Psoas muscle (tissue), 8 donors: ENCODE data around the gene BICDL1. TPM values are rescaled to one million over a fixed set of nuclear protein-coding genes. Genes with fewer than 3 reads are reported as not detected.

ENCODE experiments used
- ATAC-seq, 4 donors: fragments of 200-7000 bp; cut with Tn5 transposase; one replicate each; pipeline ENCODE4 v1.9.1; 2020; ENCODE audit warnings: moderate library complexity in 3 of 4, mild to moderate bottlenecking in 2 of 4
- DNase-seq, 2 donors: peaks; one replicate each; pipeline ENCODE4 v3.0.0-alpha.2; 2020
- H3K27ac ChIP-seq: fragments of 200-600 bp; one replicate; pipeline ENCODE4 v1.8.0; 2022
- H3K27me3 ChIP-seq, 3 donors: fragments of 200-600 bp in 1 of 3; one replicate each; pipeline versions ENCODE4 v1.6.1 to v1.8.0; 2013 to 2022; ENCODE audit warnings: low read length in 2 of 3, mild to moderate bottlenecking in 2 of 3, moderate library complexity in 1 of 3; ENCODE audit not compliant: insufficient read depth in 3 of 3
- H3K36me3 ChIP-seq, 2 donors: fragments of 200-600 bp in 1 of 2; one replicate each; pipeline versions ENCODE4 v1.6.1 to v1.8.0; 2013 to 2022; ENCODE audit warnings: low read depth in 1 of 2, mild to moderate bottlenecking in 1 of 2, moderate library complexity in 1 of 2; ENCODE audit not compliant: insufficient read depth in 1 of 2
- H3K4me1 ChIP-seq: fragments of 200-600 bp; one replicate; pipeline ENCODE4 v1.8.0; 2022
- H3K4me3 ChIP-seq: fragments of 200-600 bp; one replicate; pipeline ENCODE4 v1.8.0; 2022; ENCODE audit warnings: mild to moderate bottlenecking
- H3K9me3 ChIP-seq: fragments of 200-600 bp; one replicate; pipeline ENCODE4 v1.8.0; 2022
- CTCF ChIP-seq: fragments of 200-600 bp; IDR thresholded peaks from one replicate; pipeline ENCODE4 v1.8.0; 2022; ENCODE audit warnings: antibody characterized with exemption
- WGBS, 3 donors: extraction: QIAGEN DNeasy Blood & Tissue Kit; methylation state at CpG; one replicate each; pipeline versions ENCODE4 v1.1.6 to v1.1.7; 2013; 5-methylcytosine and 5-hydroxymethylcytosine counted together
- intact Hi-C, 2 donors: fragments of 100-400 bp; cut with DNase I; formaldehyde crosslinking; loops; one replicate each; pipeline versions ENCODE4 v1.11.0 to v1.14.2; 2022
- polyA plus RNA-seq, 3 donors: library from polyadenylated mRNA; stranded (reverse); fragments of 200-250 nt; gene quantifications; one replicate each; pipeline ENCODE4 v1.2.3, GENCODE V29; 2013
- total RNA-seq, 4 donors: library from RNA; stranded (reverse); fragmentation: NEBNext Ultra II Directional in 2 of 4; extraction: Animal tissue kit (Norgen Biotek cat#: 25700) in 2 of 4; gene quantifications; one replicate each; pipeline versions ENCODE4 v1.2.1 to v1.2.4, GENCODE V29; 2021 to 2023
- donor health status: healthy with polysubstance abuse.
- donor health status: DM: no; HTN: no; CAD: no; lungs with moderate emphysema.
- donor health status: Bipolar disorder and iron deficiency.
- donor health status: healthy.
- donor health status: DM: yes; HTN: yes; CAD: no.
- donor health status: DM: no; HTN: no; CAD: no.
- donor health status: DM: no; HTN: no; CAD: no.
- donor health status: DM: yes; HTN: yes; CAD: no.

BICDL1 gene
- total and polyA plus RNA-seq, 7 donors = 0.05 to 0.22 (median 0.11) TPM; not detected in 1

- no peak overlapping the region for H3K4me3 ChIP-seq
- no peak for DNase-seq
- H3K27ac ChIP-seq = no peak overlapping the region
- no peaks in the 10 kb centered on the region for H3K4me1 ChIP-seq
- H3K36me3 ChIP-seq = no peaks in the 10 kb centered on the region
- H3K9me3 ChIP-seq = no peaks in the 10 kb centered on the region
- 92 to 95% (median 94%) methylated on average over 2 of the region's 2 CpGs for WGBS, 3 donors
- no peak for ATAC-seq
- no peak for TF ChIP-seq CTCF
- intact Hi-C loops = no loop called here
- no peaks in the 10 kb centered on the region for H3K27me3 ChIP-seq
Observed at GRCh38 chr12:120025640-120026039, 36.6 kb downstream of the BICDL1 start.

- Histone ChIP-seq H3K27ac (no peak overlapping the region), H3K4me1 (no peaks in the 10 kb centered on the region), H3K27me3 (no peaks in the 10 kb centered on the region), H3K4me3 (no peak overlapping the region), H3K9me3 (no peaks in the 10 kb centered on the region), H3K36me3 (no peaks in the 10 kb centered on the region)
- DNase-seq = no peak
- ATAC-seq = no peak
- intact Hi-C loops = no loop called here
- TF ChIP-seq CTCF = no peak
Observed at GRCh38 chr12:120032242-120032641, 43.2 kb downstream of the BICDL1 start.

GRCh38 chr12:120037851-120038250 lies 48.8 kb downstream of the BICDL1 start:
- intact Hi-C loops = no loop called here
- no peak for ATAC-seq
- 65 to 79% (median 70%) methylated on average over 2 of the region's 2 CpGs for WGBS, 3 donors
- no peak overlapping the region for H3K4me3 ChIP-seq
- H3K4me1 ChIP-seq = no peaks in the 10 kb centered on the region
- H3K9me3 ChIP-seq = no peaks in the 10 kb centered on the region
- H3K27ac ChIP-seq = no peak overlapping the region
- DNase-seq = no peak
- TF ChIP-seq CTCF = no peak
- H3K27me3 ChIP-seq = peaks cover 0 to 7% (median under 1%) of the 10 kb centered on the region in 3 donors
- no peaks in the 10 kb centered on the region for H3K36me3 ChIP-seq

DNA sequence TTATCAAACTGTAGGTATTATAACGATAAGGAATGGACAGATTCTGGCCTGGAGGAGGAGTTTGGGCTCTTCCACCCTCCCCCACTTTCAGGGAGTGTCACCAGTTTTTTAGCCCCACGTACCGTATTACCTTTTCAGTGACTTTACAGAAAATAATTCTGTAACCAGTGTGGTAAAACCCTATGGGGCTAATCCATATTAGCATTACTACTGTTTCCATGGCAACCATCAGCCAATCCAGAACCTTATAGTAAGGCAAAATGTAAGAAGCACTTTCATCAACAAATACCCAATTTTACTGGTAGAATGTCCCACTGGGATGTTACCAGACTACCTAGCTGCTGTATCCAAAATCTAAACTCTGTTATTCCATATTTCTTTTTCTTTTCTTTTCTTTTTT lies 50.7 kb downstream of the BICDL1 start:
- 59 to 73% (median 72%) methylated on average over 3 of the region's 3 CpGs for whole genome bisulfite sequencing, 3 donors
- H3K4me3 ChIP-seq = no peak overlapping the region
- ATAC-seq (no peak), DNase-seq (no peak)
- no peak overlapping the region for H3K27ac ChIP-seq
- intact Hi-C loops = no loop called here
- no peak for TF ChIP-seq CTCF
- no peaks in the 10 kb centered on the region for H3K9me3 ChIP-seq
- H3K36me3 ChIP-seq = no peaks in the 10 kb centered on the region
- H3K4me1 ChIP-seq = no peaks in the 10 kb centered on the region
- peaks cover 0 to 11% (median 8%) of the 10 kb centered on the region in 3 donors for H3K27me3 ChIP-seq
